ENCODE results near the gene TRIM67.
"Not testable (repeated sequence)": the region's sequence is repeated elsewhere in the genome, so short reads cannot be mapped to it uniquely, and the experiment has no call there.

TRIM67 gene

GRCh38 chr1:231209531-231209930 lies 47.7 kb downstream of the TRIM67 start:
- no peak for DNase-seq

- no peak for DNase-seq
These were observed 48.3 kb downstream of the TRIM67 start for GRCh38 chr1:231210126-231210525.

- peak; percentile 47 to 74 for DNase-seq
These were observed 49.4 kb downstream of the TRIM67 start for GRCh38 chr1:231211005-231211857.

GRCh38 chr1:231212301-231212700 lies 50.4 kb downstream of the TRIM67 start:
- not testable (repeated sequence) for DNase-seq

GRCh38 chr1:231213831-231214573 lies 52.1 kb downstream of the TRIM67 start:
- DNase-seq = no peak

GRCh38 chr1:231214918-231215680 lies 53.2 kb downstream of the TRIM67 start:
- peak in 1 of 2 donors; percentile 16 for DNase-seq

GRCh38 chr1:231215681-231216385 lies 54.0 kb downstream of the TRIM67 start:
- no peak for DNase-seq

- DNase-seq = no peak
These were observed 54.6 kb downstream of the TRIM67 start for GRCh38 chr1:231216498-231216897.

- DNase-seq = no peak
These were observed 55.2 kb downstream of the TRIM67 start for GRCh38 chr1:231217056-231217455.

GRCh38 chr1:231218078-231218477 lies 56.2 kb downstream of the TRIM67 start:
- DNase-seq = no peak

- DNase-seq = no peak
These were observed 57.9 kb downstream of the TRIM67 start for GRCh38 chr1:231219422-231220401.

GRCh38 chr1:231220801-231221200 lies 58.9 kb downstream of the TRIM67 start:
- DNase-seq = no peak

GRCh38 chr1:231226156-231226555 lies 64.3 kb downstream of the TRIM67 start:
- no peak for DNase-seq

- DNase-seq = no peak
These were observed 69.7 kb downstream of the TRIM67 start for GRCh38 chr1:231231511-231231910.

- DNase-seq = no peak
These were observed 71.2 kb downstream of the TRIM67 start for GRCh38 chr1:231232870-231233734.

- no peak for DNase-seq
These were observed 72.0 kb downstream of the TRIM67 start for GRCh38 chr1:231233735-231234417.

GRCh38 chr1:231234506-231234905 lies 72.6 kb downstream of the TRIM67 start:
- no peak for DNase-seq

GRCh38 chr1:231235526-231236207 lies 73.8 kb downstream of the TRIM67 start:
- DNase-seq = no peak

GRCh38 chr1:231236208-231236591 lies 74.3 kb downstream of the TRIM67 start:
- peak in 1 of 2 donors; percentile 36 for DNase-seq

All from bone marrow (tissue), 2 donors.